HG02852 (cell line): ENCODE measurements around the gene MARCKSL1.
A peak's percentile ranks its signal among the peaks of the same experiment; 100 is the strongest.
"Not testable (repeated sequence)": the region's sequence is repeated elsewhere in the genome, so short reads cannot be mapped to it uniquely, and the experiment has no call there.

Experiments
- ATAC-seq: cut with Tn5 transposase; IDR thresholded peaks from one replicate; pipeline ENCODE4 v1.9.1; 2021; ENCODE audit warnings: mild to moderate bottlenecking, moderate library complexity; ENCODE audit not compliant: unreplicated experiment

Gene MARCKSL1

DNA sequence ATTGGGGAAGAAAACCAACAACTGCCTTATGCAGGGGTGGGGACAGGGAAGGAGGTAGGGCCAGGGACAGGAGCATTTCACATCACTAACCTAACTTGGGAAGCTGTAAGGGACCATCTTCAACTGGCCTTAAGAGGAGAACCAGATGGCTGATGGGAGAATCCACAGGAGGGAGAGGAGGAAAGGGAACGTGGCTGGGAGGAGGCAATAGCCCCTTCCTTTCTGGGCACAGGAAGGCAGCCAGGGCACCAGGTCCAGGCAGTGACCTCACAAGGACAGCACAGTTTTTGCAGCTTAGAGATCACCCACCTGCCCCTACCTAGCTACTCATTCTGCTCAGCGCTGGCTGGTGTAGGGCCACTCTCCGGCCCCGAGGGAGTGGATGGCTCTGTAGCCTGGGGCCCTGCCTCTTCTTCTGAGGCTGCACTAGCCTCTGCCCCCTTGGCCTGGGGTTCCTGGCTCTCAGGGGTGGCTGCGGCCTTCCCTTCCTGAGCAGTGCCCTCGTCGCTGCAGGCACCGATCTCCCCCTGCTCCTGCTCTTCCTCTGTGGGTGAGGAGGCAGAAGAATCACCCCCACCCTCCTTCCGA lies 1.7 kb downstream of the MARCKSL1 start:
- ATAC-seq = no peak

DNA sequence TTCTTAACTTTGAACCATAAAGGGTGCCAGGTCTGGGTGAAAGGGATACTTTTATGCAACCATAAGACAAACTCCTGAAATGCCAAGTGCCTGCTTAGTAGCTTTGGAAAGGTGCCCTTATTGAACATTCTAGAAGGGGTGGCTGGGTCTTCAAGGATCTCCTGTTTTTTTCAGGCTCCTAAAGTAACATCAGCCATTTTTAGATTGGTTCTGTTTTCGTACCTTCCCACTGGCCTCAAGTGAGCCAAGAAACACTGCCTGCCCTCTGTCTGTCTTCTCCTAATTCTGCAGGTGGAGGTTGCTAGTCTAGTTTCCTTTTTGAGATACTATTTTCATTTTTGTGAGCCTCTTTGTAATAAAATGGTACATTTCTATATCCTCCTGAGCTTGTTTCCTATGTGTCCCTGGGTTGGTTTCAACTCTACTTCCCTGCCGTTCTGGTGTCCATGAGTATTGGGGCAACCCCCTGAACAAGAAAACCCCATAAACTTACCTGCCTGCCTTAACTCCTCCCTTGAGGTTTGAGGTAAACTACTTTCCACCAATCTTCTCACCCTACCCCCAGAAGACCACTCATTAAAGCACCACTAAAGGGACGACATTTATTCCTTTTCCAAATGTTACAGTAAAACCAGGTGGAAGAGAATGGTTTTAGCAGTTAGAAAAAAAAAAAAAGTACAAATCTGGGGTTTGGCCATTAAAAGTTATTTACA lies 2.6 kb downstream of the MARCKSL1 start:
- ATAC-seq = no peak

DNA sequence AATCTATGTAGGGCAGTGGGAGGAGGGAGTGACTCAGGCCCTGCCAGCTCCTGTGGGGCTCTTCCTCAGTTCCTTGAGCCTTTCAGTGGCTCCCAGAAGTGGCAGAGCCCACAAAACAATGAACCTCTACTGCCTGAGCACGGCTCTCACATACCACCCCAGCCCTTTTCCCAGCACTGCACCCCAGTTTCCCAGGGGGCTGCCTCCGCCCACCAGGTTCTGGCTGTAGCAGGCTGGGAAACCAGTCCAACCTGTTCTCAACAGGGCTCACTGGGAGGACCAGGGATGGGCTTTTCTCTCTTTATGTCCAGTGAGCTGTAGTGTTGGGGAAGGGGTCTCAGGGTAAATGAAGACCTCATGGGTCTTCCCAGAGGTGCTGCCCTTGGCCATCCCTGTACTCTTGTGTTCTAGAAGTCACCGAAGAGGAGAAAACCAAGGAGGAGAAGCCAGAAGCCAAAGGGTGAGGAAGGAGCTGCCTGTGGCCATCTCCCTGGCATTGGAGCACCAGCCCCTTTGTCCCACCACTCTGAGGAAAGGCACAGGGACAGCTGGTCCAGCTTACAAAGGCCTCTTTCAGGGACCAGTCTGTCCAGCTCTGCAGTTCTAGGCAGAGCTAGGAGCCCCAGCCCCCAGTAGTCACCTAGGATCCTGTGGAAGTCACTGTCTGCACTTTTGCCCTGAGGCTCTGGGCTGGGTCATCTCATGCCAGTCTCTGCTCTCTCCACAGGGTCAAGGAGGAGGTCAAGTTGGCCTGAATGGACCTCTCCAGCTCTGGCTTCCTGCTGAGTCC lies 3.5 kb downstream of the MARCKSL1 start:
- no peak for ATAC-seq

DNA sequence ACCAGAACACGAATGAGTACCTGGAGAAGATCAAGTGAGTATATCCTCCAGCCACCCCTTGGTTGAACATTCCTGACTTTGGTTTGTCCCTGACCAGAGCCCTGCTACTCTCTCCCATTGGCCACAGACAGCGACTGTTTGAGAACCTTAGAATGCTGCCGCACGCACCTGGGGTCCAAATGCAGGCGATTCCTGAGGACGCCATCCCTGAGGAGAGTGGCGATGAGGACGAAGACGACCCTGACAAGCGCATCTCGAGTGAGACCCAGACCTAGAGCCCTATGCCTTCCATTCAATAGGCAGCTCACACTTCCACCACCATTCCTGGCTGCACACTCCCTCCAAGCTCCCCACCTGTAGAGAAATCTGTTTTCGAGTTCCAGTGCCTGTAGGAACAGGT lies 4.5 kb downstream of the MARCKSL1 start:
- no peak for ATAC-seq

DNA sequence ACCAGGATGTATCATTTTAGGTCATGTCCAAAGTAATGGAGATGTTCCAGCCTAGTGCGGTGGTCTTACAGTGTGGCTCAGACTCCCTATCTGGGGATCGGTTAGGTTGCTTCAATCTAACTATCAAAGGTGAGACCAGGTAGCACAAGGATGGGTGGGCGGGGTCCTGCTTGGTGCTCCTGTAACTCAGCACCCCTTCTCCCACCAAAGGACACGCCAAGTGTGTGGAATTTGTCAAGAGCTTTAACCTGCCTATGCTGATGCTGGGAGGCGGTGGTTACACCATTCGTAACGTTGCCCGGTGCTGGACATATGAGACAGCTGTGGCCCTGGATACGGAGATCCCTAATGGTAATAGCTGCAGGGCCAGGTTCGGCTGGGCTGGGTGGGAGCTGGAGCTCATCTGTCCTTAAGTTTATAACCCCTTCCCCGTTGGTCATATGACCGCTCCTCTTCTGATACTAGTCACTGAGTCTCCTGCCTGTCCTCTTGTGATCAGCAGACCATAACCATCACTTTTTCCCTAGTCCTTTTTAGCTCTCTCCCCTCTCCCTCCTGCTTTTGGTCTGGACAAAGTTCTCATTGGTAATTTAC lies 5.4 kb downstream of the MARCKSL1 start:
- no peak for ATAC-seq

DNA sequence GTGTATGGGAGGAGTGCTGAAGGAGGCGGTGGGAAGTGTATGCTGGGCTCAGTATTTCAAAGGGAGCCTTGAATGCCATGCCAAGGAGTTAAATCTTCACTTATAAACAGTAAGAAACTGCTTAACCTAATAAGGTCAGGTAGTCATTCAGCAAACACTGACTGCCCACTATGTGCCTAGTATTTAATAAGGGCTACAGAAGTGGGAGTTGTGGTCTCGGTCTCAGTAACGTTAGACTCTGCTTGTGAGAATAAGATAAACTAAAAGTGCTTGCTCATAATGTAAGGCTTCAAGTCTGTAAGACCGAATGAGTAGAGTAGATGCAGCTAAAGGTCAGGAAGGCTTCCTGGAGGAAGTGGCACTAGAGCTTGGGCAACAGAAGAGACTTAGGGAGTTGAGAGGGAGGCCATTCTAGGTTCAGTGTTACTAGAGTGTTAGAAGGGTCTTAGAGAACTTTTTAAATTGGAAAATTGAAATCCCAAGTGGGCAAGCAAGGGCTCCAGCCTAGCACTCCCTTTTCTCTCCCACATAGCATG lies 6.0 kb downstream of the MARCKSL1 start:
- ATAC-seq = no peak

DNA sequence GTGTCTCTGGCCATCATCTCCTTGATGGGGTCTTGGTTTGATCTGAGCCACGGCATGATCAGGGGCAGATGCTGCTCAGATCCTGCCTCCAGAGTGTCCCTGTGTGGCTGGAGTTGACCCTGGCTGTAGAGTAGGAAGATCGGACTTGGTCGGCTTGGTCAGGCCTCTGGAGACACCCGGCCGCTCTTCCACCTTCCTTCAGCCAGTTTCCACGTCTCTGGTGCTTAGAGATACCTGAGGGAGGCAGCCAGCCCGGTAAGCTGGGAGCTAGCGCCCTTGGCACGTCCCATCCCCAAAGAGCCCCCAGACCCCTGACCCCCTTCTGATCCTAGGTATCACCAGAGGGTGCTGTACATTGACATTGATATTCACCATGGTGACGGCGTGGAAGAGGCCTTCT lies 8.8 kb downstream of the MARCKSL1 start:
- ATAC-seq = no peak

DNA sequence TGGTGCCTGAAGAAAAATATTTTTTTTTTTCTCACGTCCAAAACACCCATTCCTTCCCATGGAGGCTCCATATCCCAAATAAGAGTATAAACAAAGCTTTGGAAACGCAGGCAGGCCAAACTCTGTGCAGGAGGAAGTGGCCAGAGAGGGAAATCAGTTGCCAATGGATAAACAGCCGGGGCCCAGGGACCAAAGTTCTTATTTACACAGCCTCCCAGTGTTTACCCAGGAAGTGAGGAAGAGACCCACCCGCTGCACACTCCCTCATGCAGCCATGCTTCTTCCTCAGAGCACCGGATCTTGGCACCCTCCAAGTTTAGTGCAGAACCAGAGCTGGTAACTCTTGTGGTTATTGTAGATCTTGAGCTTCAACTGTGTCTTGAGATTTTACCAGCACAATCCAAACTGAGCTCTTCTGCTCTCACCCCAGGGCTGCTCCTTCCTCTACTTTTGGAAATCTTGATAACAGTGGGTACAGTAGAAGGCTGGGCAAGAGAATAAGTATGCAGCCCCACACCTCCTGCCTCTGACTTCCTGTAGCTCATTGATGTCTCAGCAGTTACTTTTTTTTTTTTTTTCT lies 14.2 kb downstream of the MARCKSL1 start:
- no peak for ATAC-seq

DNA sequence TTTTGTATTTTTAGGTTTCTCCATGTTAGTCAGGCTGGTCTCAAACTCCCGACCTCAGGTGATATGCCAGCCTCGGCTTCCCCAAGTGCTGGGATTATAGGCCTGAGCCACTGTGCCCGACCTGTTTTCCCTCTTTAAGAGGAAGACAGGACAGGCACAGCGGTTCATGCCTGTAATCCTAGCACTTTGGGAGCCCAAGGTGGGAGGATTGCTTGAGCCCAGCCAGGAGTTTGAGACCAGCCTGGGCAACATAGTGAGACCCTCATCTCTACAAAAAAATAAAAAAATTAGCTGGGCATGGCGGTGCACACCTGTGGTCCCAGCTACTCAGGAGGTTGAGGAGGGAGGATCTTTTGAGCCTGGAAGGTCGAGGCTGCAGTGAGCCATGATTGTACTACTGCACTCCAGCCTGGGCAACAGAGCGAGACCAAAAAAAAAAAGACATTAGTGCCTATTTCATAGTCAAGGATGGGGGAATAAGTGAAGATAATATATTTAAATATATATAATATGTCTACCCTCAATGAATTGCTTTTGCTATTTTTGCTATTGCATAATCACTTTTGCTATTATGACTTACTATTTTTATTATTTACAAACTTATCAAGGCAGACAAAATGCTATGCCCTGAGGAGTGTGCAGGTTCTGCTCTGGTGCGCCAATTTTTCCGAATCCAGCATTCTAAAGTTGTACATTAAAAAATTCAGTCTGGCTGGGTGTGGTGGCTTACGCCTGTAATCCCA lies 17.7 kb downstream of the MARCKSL1 start:
- ATAC-seq = no peak

DNA sequence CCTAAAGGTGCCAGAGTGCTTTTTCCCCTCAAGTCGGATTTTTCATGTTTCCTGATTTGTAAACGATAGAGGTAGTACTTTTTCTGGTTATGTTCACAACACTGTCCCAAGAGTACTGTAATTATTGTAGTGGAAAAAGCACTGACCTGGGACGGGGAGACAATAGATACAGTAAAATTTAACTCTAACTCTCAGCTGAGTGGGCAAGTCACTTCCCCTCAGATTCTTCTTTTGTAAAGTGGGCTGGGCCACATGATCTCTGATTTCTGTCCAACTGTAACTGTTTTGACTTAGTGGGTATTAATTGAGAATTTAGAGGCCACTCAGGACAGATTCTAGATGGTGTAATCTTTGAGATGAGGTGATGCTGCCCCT lies 19.1 kb downstream of the MARCKSL1 start:
- peak; percentile 31 for ATAC-seq

DNA sequence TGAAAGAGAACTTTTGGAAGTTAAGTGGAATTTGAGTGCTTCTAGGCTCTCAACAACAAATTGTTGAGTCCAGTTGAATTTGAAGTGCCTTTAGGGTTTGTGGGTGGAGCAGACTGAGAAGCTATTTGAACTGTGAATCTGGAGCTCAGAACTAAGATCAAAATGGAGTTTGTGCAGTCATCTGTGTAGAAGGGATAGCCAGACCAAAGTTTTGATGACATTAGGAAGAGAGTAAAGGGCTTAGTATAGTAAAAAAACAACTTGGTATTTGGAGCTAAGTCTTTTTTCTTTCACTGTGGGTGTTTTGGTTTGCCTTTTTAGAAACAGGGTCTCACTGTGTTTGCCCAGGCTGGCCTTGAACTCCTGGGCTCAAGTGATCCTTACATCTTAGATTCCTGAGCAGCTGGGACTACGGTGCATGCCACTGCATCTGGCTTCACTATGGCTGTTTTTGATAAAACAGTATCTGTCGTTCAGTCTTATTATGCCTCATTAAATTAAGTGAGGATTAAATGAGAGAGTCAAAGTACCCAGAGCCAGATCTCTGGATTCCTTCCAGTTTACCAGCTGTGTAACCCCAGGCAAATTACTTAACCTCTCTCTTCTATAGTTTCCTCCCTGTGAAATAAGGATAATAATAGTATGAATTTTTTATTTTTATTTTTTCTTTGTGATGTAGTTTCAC lies 24.2 kb downstream of the MARCKSL1 start:
- no peak for ATAC-seq

DNA sequence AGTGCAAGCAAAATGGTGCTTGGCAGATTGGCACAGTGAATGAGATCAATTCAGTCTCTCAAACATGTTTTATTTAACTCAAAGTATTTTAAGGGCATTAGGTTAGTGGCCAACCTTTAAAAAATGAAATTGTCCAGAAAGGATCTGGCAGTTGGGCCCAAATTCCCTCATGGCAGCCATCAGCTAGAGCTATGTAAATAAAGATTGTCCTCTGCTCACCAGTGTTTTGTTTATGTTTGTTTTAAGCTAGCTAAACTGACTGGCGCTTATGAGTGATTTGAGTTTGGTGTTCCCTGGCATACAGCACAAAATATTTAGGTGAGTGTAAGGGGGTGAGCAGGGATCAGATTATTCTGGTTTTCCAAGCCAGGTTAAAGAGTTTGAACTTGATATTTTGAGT lies 26.1 kb downstream of the MARCKSL1 start:
- ATAC-seq = no peak

DNA sequence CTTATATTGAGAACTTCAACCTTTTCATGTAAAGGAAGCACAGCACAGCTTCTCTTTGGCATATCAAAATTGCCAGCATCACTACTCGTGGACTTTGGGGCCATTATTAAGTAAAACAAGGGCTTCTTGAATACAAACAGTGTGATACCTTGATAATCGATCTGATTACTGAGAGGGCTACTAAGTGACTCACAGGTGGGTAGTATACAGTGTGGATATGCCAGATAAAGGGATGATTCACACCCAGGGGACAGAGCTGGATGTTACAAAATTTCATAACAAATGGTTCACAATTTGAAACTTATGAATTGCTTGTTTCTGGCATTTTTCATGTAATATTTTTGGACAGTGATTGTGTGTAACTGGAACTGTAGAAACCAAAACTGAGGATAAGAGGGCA lies 28.7 kb downstream of the MARCKSL1 start:
- ATAC-seq = no peak

DNA sequence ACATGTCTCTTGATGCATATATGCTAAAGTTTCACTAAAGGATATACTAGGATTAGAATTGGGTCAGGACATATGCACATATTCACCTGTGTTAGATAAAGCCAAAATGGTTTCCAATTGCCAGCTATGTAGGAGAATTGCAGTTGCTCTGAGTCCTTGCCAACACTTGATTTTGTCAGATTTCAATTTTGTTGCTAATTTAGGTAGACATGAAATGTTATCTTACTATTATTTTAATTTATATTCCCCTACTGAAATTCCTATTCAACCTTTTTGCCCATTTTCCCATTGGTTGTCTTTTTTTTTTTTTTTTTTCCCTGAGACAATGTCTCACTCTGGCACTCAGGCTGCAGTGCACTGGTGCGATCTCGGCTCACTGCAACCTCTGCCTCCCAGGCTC lies 30.7 kb downstream of the MARCKSL1 start:
- no peak for ATAC-seq

DNA sequence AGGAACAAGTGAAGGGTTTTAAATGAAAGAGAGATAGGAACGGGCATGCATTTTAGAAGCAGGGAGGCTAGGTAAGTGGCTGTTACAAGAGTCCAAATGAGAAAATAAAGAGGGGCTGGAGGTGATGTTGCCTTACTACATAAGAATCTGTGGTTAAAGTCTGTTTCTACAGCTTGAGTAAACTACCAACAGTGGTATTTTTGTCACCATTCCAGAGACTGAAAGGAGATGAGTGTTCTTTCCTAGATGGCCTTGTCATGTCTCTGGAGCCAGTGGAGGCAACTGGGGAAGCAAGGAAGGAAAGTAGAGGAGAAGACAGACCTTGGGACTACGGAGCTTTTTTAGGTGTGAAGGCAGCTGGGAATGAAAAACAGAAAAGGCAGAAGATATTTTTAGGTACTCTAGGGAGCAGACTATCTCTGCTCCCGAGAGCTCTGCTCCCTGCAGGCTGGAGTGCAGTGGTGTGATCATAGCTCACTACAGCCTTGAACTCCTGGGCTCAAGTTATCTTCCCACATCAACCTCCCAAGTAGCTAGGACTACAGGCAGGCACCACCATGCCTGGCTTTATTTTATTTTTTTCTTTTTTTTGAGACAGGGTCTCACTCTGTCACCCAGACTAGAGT lies 31.9 kb downstream of the MARCKSL1 start:
- ATAC-seq = no peak

DNA sequence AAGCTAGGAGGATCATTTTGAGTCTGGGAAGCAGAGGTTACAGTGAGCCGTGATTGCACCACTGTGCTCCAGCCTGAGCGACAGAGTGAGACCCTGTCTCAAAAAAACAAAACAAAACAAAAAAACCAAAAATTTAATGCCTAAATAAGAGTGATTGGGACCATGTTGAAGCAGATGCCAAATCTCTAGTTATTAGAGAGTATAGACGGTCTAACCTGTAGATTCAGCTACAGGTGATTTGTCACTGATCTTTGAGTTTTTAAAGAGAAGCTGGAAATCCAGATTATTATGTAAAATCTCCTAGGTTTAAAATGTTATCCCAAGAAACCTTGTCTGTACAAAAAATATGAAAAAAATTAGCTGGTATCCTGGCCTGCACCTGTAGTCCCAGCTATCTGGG lies 32.7 kb downstream of the MARCKSL1 start:
- no peak for ATAC-seq

DNA sequence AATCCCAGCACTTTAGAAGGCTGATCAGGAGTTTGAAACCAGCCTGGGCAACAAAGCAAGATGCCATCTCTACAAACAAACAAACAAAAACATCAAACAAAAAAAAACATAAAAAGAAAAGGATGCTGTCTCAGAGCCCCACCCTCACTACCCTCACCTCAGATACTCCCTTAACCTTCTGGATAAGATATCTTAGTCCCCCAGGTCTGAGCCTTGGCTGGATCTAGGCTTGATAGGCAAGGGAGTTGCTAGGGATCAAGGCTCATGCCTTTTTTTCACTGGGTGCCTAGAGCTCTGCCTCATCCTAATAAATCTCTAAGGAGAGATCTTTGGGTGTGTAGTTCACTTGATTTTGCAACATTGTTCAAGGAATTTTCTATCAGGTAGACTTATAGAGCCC lies 36.7 kb downstream of the MARCKSL1 start:
- no peak for ATAC-seq

DNA sequence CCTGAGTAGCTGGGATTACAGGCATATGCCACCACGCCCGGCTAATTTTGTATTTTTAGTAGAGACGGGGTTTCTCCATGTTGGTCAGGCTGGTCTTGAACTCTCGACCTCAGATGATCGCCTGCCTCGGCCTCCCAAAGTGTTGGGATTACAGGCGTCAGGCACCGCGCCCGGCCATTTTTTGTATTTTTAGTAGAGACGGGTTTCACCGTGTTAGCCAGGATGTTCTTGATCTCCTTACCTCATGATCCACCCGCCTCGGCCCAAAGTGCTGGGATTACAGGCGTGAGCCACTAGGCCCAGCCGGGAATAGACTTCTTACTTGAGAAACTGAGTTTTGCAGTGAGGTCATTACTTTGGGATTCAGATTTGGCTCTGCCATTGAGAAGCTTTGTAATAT lies 37.8 kb downstream of the MARCKSL1 start:
- not testable (repeated sequence) for ATAC-seq

DNA sequence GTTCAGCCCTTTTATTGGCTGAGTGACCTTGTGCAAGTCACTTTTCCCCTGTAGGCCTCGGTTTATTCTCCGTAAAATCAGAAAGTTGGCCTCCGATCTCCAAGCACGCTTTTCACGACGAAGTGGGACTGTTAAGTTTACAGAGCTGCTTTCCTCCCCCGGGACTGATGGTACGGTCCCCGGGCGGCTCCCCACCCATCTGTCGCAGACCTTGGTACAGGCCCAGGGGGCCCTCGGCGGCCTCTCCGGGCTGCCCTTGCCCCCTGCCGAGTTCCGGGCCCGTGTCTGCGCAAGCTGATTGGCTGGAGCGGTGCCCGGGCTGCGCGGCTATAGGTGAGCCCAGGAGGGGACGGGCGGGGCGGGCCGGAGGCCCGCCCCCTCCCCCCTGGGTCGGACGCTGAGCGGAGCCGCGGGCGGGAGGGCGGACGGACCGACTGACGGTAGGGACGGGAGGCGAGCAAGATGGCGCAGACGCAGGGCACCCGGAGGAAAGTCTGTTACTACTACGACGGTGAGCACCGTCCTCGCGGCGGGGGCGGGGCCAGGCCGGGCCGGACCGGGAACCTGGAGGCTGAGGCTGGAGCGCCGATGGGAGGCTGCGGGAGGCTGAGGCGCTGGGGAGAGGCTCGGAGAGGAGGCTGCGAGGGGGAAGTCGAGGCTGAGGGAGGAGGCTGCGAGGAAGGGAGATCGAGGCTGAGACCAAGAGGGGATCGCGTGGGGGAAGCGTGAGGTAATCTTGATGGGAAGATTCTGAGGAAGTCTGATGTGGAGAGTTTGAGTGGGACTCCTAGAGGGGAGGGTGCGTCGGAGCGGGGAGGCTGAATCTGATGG lies 44.1 kb downstream of the MARCKSL1 start, which contains the start of gene HDAC1:
Gene HDAC1 (plus strand): TSS at position 376 of the 831 bp plus-strand sequence. CDS start 87 bp downstream, at position 463.
- ATAC-seq = peak; percentile 95
